ENCODE measurements around the gene PTPN23.
"Not testable (repeated sequence)": the region's sequence is repeated elsewhere in the genome, so short reads cannot be mapped to it uniquely, and the experiment has no call there.

The PTPN23 gene

GRCh38 chr3:47380601-47381316 lies at the start of gene PTPN23:
Gene PTPN23 (plus strand): TSS chr3:47381021. CDS start chr3:47381097, 76 bp downstream.
- peak; percentile 97 for DNase-seq

- DNase-seq, result no peak
Measured at GRCh38 chr3:47333907-47334306, 46.9 kb upstream of the PTPN23 start.

- DNase-seq, result no peak
Measured at GRCh38 chr3:47337656-47338055, 43.2 kb upstream of the PTPN23 start.

- no peak for DNase-seq
Measured at GRCh38 chr3:47339951-47340350, 40.9 kb upstream of the PTPN23 start.

GRCh38 chr3:47340866-47341265 lies 40.0 kb upstream of the PTPN23 start:
- no peak for DNase-seq

- no peak for DNase-seq
Measured at GRCh38 chr3:47342151-47342550, 38.7 kb upstream of the PTPN23 start.

- no peak for DNase-seq
Measured at GRCh38 chr3:47342812-47343211, 38.0 kb upstream of the PTPN23 start.

- DNase-seq, result no peak
Measured at GRCh38 chr3:47343471-47343971, 37.3 kb upstream of the PTPN23 start.

GRCh38 chr3:47344971-47345370 lies 35.9 kb upstream of the PTPN23 start:
- no peak for DNase-seq

GRCh38 chr3:47347217-47347801 lies 33.5 kb upstream of the PTPN23 start:
- DNase-seq, result no peak

GRCh38 chr3:47348411-47349154 lies 32.2 kb upstream of the PTPN23 start:
- no peak for DNase-seq

- no peak for DNase-seq
Measured at GRCh38 chr3:47355010-47355409, 25.8 kb upstream of the PTPN23 start.

GRCh38 chr3:47356201-47356600 lies 24.6 kb upstream of the PTPN23 start:
- no peak for DNase-seq

GRCh38 chr3:47359323-47359722 lies 21.5 kb upstream of the PTPN23 start:
- DNase-seq, result no peak

- DNase-seq, result not testable (repeated sequence)
Measured at GRCh38 chr3:47360110-47360517, 20.7 kb upstream of the PTPN23 start.

- DNase-seq, result no peak
Measured at GRCh38 chr3:47362701-47363100, 18.1 kb upstream of the PTPN23 start.

- DNase-seq, result no peak
Measured at GRCh38 chr3:47365213-47366153, 15.3 kb upstream of the PTPN23 start.

GRCh38 chr3:47366833-47367232 lies 14.0 kb upstream of the PTPN23 start:
- DNase-seq, result no peak

GRCh38 chr3:47367631-47368030 lies 13.2 kb upstream of the PTPN23 start:
- DNase-seq, result no peak

GRCh38 chr3:47370020-47370419 lies 10.8 kb upstream of the PTPN23 start:
- not testable (repeated sequence) for DNase-seq

GRCh38 chr3:47370887-47371697 lies 9.7 kb upstream of the PTPN23 start:
- DNase-seq, result peak in 1 of 2 experiments; percentile 12

- DNase-seq, result no peak
Measured at GRCh38 chr3:47374587-47374986, 6.2 kb upstream of the PTPN23 start.

Data from activated CD4-positive, alpha-beta T cell treated with anti-CD3 and anti-CD28 coated beads, Interleukin-2, amount 50 U/mL, for 4 hours (primary cell).